DND-41 (cell line): ENCODE results near the gene ZCWPW1.

Experiments used
- CTCF ChIP-seq: IDR thresholded peaks from 2 replicates; pipeline ENCODE4 v1.5.1; 2012; ENCODE audit warnings: borderline replicate concordance, low read length, moderate library complexity, mild to moderate bottlenecking; ENCODE audit not compliant: poor library complexity, severe bottlenecking; ENCODE audit errors: extremely low read depth
- EZH2 ChIP-seq: IDR thresholded peaks from 3 replicates; pipeline ENCODE4 v1.6.1; 2012; ENCODE audit warnings: borderline replicate concordance, low read depth, mild to moderate bottlenecking, moderate library complexity, low read length, inconsistent platforms; ENCODE audit not compliant: severe bottlenecking

- TF ChIP-seq EZH2 (no peak), CTCF (no peak)
Measured at GRCh38 chr7:100411101-100411500, 17.4 kb downstream of the ZCWPW1 start.
